GM08714 (cell line): Measurements from ENCODE around the gene TUBGCP5.

Experiments used
- H3K4me3 ChIP-seq: fragments of 200-500 bp; sonication (Bioruptor generic); 2 replicates; pipeline ENCODE4 v1.5.1; 2014; ENCODE audit warnings: mild to moderate bottlenecking, low read length, inconsistent platforms
- ZNF274 ChIP-seq: IDR thresholded peaks from 2 replicates; pipeline ENCODE4 v1.6.1; 2012; ENCODE audit warnings: mild to moderate bottlenecking, low read depth, low read length

Gene TUBGCP5

GRCh38 chr15:22973286-22973685 lies 66.1 kb downstream of the TUBGCP5 start:
- no peak overlapping the region for H3K4me3 ChIP-seq
- no peak for TF ChIP-seq ZNF274

- no peak overlapping the region for H3K4me3 ChIP-seq
- TF ChIP-seq ZNF274, result no peak
These were observed 69.9 kb downstream of the TUBGCP5 start for GRCh38 chr15:22969489-22969888.

GRCh38 chr15:22968366-22968765 lies 71.0 kb downstream of the TUBGCP5 start:
- no peak for TF ChIP-seq ZNF274
- H3K4me3 ChIP-seq, result no peak overlapping the region

- H3K4me3 ChIP-seq, result no peak overlapping the region
- TF ChIP-seq ZNF274, result no peak
These were observed 72.1 kb downstream of the TUBGCP5 start for GRCh38 chr15:22967084-22967770.

- TF ChIP-seq ZNF274, result no peak
These were observed 72.9 kb downstream of the TUBGCP5 start for GRCh38 chr15:22966321-22967083.

GRCh38 chr15:22963641-22964040 lies 75.7 kb downstream of the TUBGCP5 start:
- TF ChIP-seq ZNF274, result no peak
- H3K4me3 ChIP-seq, result no peak overlapping the region

More at GRCh38 chr15:22966321-22967083, 72.9 kb downstream of the TUBGCP5 start:
- no peak overlapping the region for H3K4me3 ChIP-seq

GRCh38 chr15:22962611-22963010 lies 76.8 kb downstream of the TUBGCP5 start:
- no peak for TF ChIP-seq ZNF274
- H3K4me3 ChIP-seq, result no peak overlapping the region

- H3K4me3 ChIP-seq, result no peak overlapping the region
- TF ChIP-seq ZNF274, result no peak
These were observed 77.6 kb downstream of the TUBGCP5 start for GRCh38 chr15:22961762-22962161.

DNA sequence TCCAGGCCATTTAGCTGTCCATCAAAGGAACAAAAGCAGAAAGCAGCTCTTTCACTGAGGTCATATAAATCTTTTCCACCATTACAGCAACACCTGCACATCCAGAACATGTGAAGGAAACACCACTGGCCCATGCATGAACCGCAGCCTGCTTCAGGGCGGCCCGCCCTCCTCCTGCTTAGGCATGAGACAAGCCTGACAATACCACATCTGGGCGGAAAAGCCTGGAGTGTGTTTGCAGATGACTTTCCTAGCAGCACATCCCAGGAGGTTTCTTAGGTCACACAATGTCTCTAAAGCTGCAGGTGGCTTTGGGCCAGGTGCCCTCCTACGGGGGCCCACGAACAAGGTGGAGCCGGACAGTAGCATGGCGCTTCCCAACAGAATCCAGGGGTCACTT lies 78.8 kb downstream of the TUBGCP5 start:
- H3K4me3 ChIP-seq, result no peak overlapping the region
- no peak for TF ChIP-seq ZNF274

DNA sequence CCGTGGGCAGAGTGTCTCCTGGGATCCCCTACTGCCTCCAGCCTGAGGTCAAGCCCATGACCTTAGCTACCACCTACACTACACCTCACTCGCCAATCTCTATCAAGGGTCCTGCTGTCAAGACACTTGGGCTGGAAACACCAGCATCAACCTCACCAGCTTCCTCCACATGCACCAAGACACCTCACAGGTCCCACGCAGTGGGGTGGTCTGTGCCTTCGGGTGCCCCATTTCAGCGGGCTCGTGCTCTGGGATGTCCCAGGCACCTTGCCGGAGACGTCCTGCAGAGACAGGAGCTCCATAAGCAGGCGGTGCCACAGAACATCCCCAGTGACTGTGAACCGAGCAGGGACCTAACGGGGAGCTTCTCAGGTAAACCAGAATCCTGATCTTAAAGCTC lies 79.2 kb downstream of the TUBGCP5 start:
- H3K4me3 ChIP-seq, result no peak overlapping the region
- no peak for TF ChIP-seq ZNF274

DNA sequence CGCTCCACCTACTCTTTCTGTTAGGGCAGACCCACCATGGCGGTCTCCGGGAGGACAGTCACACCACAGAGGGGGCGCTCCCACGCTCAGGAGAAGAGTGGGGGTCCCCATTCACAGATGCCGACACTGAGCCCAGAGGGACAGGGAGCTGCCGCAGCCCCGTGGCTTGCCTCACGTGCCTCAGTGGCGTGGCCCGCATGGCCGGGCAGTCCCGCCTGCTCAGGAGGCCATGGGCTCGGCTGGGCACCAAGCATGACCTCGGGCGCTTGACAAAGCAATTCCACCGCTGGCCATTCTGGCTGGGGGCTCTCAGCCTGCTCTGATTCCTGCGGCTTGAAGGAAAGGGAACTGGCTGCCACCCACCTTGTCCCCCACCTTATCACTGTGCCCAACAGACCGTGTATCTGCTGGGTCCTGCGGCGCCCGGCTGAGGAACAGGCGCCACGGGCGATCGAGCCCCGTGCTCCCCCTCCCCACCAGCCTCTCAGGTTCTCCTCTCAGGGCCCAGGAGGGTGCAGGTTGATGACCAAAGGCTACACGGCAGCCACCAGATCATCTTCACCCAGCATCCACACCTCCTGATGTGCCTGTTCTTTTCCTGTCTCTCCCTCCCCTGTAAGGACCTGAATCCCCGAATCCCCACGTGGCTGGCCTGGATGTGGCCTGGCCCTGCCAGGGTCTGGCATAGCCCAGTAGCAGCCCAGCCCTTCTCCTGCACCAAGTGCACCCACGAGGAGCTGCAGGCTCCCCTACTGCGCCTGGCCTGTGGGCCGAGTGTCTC lies 79.9 kb downstream of the TUBGCP5 start:
- H3K4me3 ChIP-seq, result no peak overlapping the region
- no peak for TF ChIP-seq ZNF274

- no peak overlapping the region for H3K4me3 ChIP-seq
- no peak for TF ChIP-seq ZNF274
These were observed 80.7 kb downstream of the TUBGCP5 start for GRCh38 chr15:22958487-22959280.

GRCh38 chr15:22956978-22957260 lies 82.5 kb downstream of the TUBGCP5 start:
- TF ChIP-seq ZNF274, result no peak
- no peak overlapping the region for H3K4me3 ChIP-seq
